ENCODE results near the gene EFNB1.

DNA sequence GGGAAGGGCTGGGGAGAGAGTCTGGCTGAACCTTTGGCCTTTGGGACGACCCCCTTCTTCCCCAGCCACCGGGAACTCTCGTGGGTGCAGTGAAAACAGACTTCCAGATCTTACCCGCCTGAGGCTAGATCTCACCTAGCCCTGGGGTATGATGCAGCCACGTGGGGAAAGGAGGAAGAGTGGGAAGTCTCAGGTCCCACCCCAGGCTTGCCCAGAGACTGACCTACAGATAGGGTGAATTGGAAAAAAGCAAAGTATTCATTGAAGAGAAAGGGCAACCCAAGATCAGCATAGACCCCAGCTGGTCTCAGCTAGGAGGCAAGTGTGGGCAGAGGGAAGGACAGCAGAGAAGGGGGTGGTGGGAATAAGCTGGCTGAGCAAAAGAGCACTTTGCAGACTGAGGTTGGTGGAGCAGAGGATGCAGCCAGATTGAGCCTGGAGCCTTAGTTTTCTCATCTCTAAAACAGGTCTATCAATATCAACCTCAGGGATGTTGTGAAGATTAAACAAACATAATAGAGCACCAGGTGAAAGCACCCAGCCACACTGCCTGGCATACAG lies 4.2 kb upstream of the EFNB1 start:
- TF ChIP-seq MEF2B (IDR thresholded peaks at IDR 0.05; ENCODE audit: partially characterized antibody, poor library complexity, severe bottlenecking): no peak
- no peak for TF ChIP-seq RAD51 (IDR thresholded peaks at IDR 0.05)
- TF ChIP-seq PML (IDR thresholded peaks at IDR 0.05; ENCODE audit: low read length): no peak
- no peak for TF ChIP-seq TBL1XR1 (IDR thresholded peaks at IDR 0.05; ENCODE audit: low read depth, low read length)
- TF ChIP-seq EZH2 (IDR thresholded peaks at IDR 0.05; ENCODE audit: borderline replicate concordance, control insufficient read depth, low read depth, low read length): no peak
- TF ChIP-seq ZBTB33 (IDR thresholded peaks at IDR 0.05): no peak
- no peak for TF ChIP-seq CHD1 (IDR thresholded peaks at IDR 0.05; ENCODE audit: low read depth, low read length)
- TF ChIP-seq RAD21 (IDR thresholded peaks at IDR 0.05; ENCODE audit: insufficient read depth, low read depth, low read length): no peak
- no peak for TF ChIP-seq SMARCA5 (IDR thresholded peaks at IDR 0.05)
